WTC11 (cell line): Measurements from ENCODE around the gene SSB.

Experiments
- ATF1 ChIP-seq: sonication (generic); formaldehyde crosslinking; IDR thresholded peaks from 2 replicates; pipeline ENCODE4 v1.8.1; 2023; ENCODE audit warnings: mild to moderate bottlenecking, moderate library complexity, missing genetic modification reagents
- CTCF ChIP-seq: fragments of 200-600 bp; IDR thresholded peaks from 2 replicates; pipeline ENCODE4 v1.8.0; 2022; ENCODE audit warnings: antibody characterized with exemption
- ELF4 ChIP-seq: sonication (generic); formaldehyde crosslinking; IDR thresholded peaks from 2 replicates; pipeline ENCODE4 v1.8.1; 2022; ENCODE audit warnings: low read depth, mild to moderate bottlenecking, moderate library complexity, missing genetic modification reagents
- EMX1 ChIP-seq: fragments of 250-450 bp; sonication (Bioruptor Pico); IDR thresholded peaks from 2 replicates; pipeline ENCODE4 v1.8.0; 2021; ENCODE audit warnings: mild to moderate bottlenecking
- FOXK1 ChIP-seq: sonication (generic); formaldehyde crosslinking; IDR thresholded peaks from 2 replicates; pipeline ENCODE4 v1.8.0; 2022; ENCODE audit warnings: mild to moderate bottlenecking, moderate library complexity, missing genetic modification reagents
- GABPB1 ChIP-seq: sonication (generic); formaldehyde crosslinking; IDR thresholded peaks from 2 replicates; pipeline ENCODE4 v1.8.1; 2023; ENCODE audit warnings: mild to moderate bottlenecking, missing genetic modification reagents
- HMGA2 ChIP-seq: fragments of 250-450 bp; sonication (Bioruptor Pico); IDR thresholded peaks from 2 replicates; pipeline ENCODE4 v1.4.0; 2021; ENCODE audit warnings: mild to moderate bottlenecking, moderate library complexity
- SP1 ChIP-seq: sonication (generic); formaldehyde crosslinking; conservative IDR thresholded peaks from 2 replicates; pipeline ENCODE4 v1.8.1; 2022; ENCODE audit warnings: missing genetic modification reagents
- ZNF423 ChIP-seq: fragments of 250-450 bp; sonication (Bioruptor Pico); IDR thresholded peaks from 2 replicates; pipeline ENCODE4 v2.1.2; 2022; ENCODE audit warnings: mild to moderate bottlenecking, moderate library complexity
- ZSCAN18 ChIP-seq: fragments of 250-450 bp; sonication (Bioruptor Pico); IDR thresholded peaks from 2 replicates; pipeline ENCODE4 v2.1.2; 2022; ENCODE audit warnings: mild to moderate bottlenecking, moderate library complexity
- TF ChIP-seq, protein P1 (sequence below): sonication (generic); formaldehyde crosslinking; IDR thresholded peaks from 2 replicates; pipeline ENCODE4 v1.8.1; 2022; ENCODE audit warnings: missing genetic modification reagents, borderline replicate concordance
- TF ChIP-seq, protein P2 (sequence below): sonication (generic); formaldehyde crosslinking; IDR thresholded peaks from 2 replicates; pipeline ENCODE4 v1.8.1; 2023; ENCODE audit warnings: mild to moderate bottlenecking, missing genetic modification reagents

GRCh38 chr2:169822785-169823392, 24.2 kb downstream of the SSB start:
- TF ChIP-seq SP1 (CRISPR knock-in tag) (no peak), CTCF (no peak), HMGA2 (no peak), ZSCAN18 (CRISPR knock-in tag) (no peak), ATF1 (CRISPR knock-in tag) (no peak), EMX1 (CRISPR knock-in tag) (no peak), ELF4 (CRISPR knock-in tag) (no peak), ZNF423 (CRISPR knock-in tag) (no peak), GABPB1 (CRISPR knock-in tag) (no peak), FOXK1 (CRISPR knock-in tag) (no peak)
- TF ChIP-seq, protein P1, sequence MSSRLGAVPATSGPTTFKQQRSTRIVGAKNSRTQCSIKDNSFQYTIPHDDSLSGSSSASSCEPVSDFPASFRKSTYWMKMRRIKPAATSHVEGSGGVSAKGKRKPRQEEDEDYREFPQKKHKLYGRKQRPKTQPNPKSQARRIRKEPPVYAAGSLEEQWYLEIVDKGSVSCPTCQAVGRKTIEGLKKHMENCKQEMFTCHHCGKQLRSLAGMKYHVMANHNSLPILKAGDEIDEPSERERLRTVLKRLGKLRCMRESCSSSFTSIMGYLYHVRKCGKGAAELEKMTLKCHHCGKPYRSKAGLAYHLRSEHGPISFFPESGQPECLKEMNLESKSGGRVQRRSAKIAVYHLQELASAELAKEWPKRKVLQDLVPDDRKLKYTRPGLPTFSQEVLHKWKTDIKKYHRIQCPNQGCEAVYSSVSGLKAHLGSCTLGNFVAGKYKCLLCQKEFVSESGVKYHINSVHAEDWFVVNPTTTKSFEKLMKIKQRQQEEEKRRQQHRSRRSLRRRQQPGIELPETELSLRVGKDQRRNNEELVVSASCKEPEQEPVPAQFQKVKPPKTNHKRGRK (CRISPR knock-in tag): no peak
- TF ChIP-seq, protein P2, sequence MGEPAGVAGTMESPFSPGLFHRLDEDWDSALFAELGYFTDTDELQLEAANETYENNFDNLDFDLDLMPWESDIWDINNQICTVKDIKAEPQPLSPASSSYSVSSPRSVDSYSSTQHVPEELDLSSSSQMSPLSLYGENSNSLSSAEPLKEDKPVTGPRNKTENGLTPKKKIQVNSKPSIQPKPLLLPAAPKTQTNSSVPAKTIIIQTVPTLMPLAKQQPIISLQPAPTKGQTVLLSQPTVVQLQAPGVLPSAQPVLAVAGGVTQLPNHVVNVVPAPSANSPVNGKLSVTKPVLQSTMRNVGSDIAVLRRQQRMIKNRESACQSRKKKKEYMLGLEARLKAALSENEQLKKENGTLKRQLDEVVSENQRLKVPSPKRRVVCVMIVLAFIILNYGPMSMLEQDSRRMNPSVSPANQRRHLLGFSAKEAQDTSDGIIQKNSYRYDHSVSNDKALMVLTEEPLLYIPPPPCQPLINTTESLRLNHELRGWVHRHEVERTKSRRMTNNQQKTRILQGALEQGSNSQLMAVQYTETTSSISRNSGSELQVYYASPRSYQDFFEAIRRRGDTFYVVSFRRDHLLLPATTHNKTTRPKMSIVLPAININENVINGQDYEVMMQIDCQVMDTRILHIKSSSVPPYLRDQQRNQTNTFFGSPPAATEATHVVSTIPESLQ (CRISPR knock-in tag): no peak
